DOHH2 (cell line): Measurements from ENCODE around the gene DMD.

Experiments
- H3F3A ChIP-seq: fragments of 200-600 bp; sonication (generic), shearing (Covaris generic); 2 replicates; pipeline ENCODE4 v1.6.0; 2016; ENCODE audit warnings: antibody characterized with exemption, mild to moderate bottlenecking; ENCODE audit not compliant: control insufficient read depth, insufficient read depth
- H3K27ac ChIP-seq: fragments of 200-600 bp; sonication (generic); 2 replicates; pipeline ENCODE4 v1.5.1; 2014; ENCODE audit warnings: low read depth, mild to moderate bottlenecking, low read length, moderate library complexity
- H3K27me3 ChIP-seq: fragments of 200-600 bp; sonication (generic); 2 replicates; pipeline ENCODE4 v1.6.1; 2014; ENCODE audit warnings: mild to moderate bottlenecking, low read length, mixed read lengths; ENCODE audit not compliant: control insufficient read depth
- H3K36me3 ChIP-seq: fragments of 200-600 bp; sonication (generic); 2 replicates; pipeline ENCODE4 v1.6.1; 2014; ENCODE audit warnings: mild to moderate bottlenecking, low read length, moderate library complexity, mixed read lengths; ENCODE audit not compliant: control insufficient read depth
- H3K4me1 ChIP-seq: fragments of 200-600 bp; sonication (generic); 2 replicates; pipeline ENCODE4 v1.6.1; 2014; ENCODE audit warnings: mild to moderate bottlenecking, low read length, mixed read lengths; ENCODE audit not compliant: control insufficient read depth
- H3K4me2 ChIP-seq: fragments of 200-600 bp; sonication (generic); 2 replicates; pipeline ENCODE4 v1.6.0; 2014; ENCODE audit warnings: mild to moderate bottlenecking, low read length, moderate library complexity
- H3K4me3 ChIP-seq: fragments of 200-600 bp; sonication (generic); 2 replicates; pipeline ENCODE4 v1.5.1; 2014; ENCODE audit warnings: mild to moderate bottlenecking, low read length, mixed read lengths
- H3K79me2 ChIP-seq: fragments of 200-600 bp; sonication (generic); 2 replicates; pipeline ENCODE4 v1.6.1; 2014; ENCODE audit warnings: mild to moderate bottlenecking, low read length, mixed read lengths; ENCODE audit not compliant: control insufficient read depth
- H3K9me2 ChIP-seq: fragments of 200-600 bp; sonication (generic); replicated peaks from 2 replicates; pipeline ENCODE4 v1.6.1; 2014; ENCODE audit warnings: mild to moderate bottlenecking, low read length, mixed read lengths; ENCODE audit not compliant: control insufficient read depth
- H3K9me3 ChIP-seq: fragments of 200-600 bp; sonication (generic); 2 replicates; pipeline ENCODE4 v1.6.1; 2014; ENCODE audit warnings: antibody characterized with exemption, low read length, mixed read lengths; ENCODE audit not compliant: control insufficient read depth, insufficient read depth
- H4K20me1 ChIP-seq: fragments of 200-600 bp; sonication (generic); 2 replicates; pipeline ENCODE4 v1.6.0; 2014; ENCODE audit warnings: low read depth, mild to moderate bottlenecking, antibody characterized with exemption, low read length, moderate library complexity; ENCODE audit not compliant: control insufficient read depth, insufficient read depth
- CTCF ChIP-seq: fragments of 200-600 bp; sonication (generic); IDR thresholded peaks from one replicate; pipeline ENCODE4 v1.5.1; 2014; ENCODE audit warnings: antibody characterized with exemption, mild to moderate bottlenecking, low read depth, low read length; ENCODE audit not compliant: poor library complexity, severe bottlenecking
- EZH2phosphoT487 ChIP-seq: fragments of 200-600 bp; sonication (generic); IDR thresholded peaks from 2 replicates; pipeline ENCODE4 v1.6.1; 2017; ENCODE audit warnings: borderline replicate concordance, mild to moderate bottlenecking, antibody characterized with exemption, low read length, moderate library complexity, mixed read lengths

Gene DMD

GRCh38 chrX:31969714-31970113 lies 1241.6 kb downstream of the DMD start:
- Histone ChIP-seq H3K4me3 (no peak overlapping the region), H3K36me3 (no peaks in the 10 kb centered on the region), H3K4me1 (no peaks in the 10 kb centered on the region), H3K9me2 (no peaks in the 10 kb centered on the region), H3K4me2 (no peak overlapping the region), H4K20me1 (no peaks in the 10 kb centered on the region), H3K9me3 (no peaks in the 10 kb centered on the region), H3K27me3 (no peaks in the 10 kb centered on the region), H3K27ac (no peak overlapping the region), H3K79me2 (no peaks in the 10 kb centered on the region), H3F3A (no peaks in the 10 kb centered on the region)
- TF ChIP-seq CTCF: no peak
- no peak for TF ChIP-seq EZH2phosphoT487

GRCh38 chrX:31962256-31962655 lies 1249.1 kb downstream of the DMD start:
- H3K27ac ChIP-seq: no peak overlapping the region
- no peak overlapping the region for H3K4me2 ChIP-seq
- TF ChIP-seq CTCF: no peak
- no peak for TF ChIP-seq EZH2phosphoT487
- no peaks in the 10 kb centered on the region for H3K79me2 ChIP-seq
- H3K4me3 ChIP-seq: no peak overlapping the region
- H3K9me2 ChIP-seq: no peaks in the 10 kb centered on the region
- H3K36me3 ChIP-seq: no peaks in the 10 kb centered on the region
- no peaks in the 10 kb centered on the region for H3K27me3 ChIP-seq
- no peaks in the 10 kb centered on the region for H3K4me1 ChIP-seq
- H3K9me3 ChIP-seq: no peaks in the 10 kb centered on the region
- H3F3A ChIP-seq: no peaks in the 10 kb centered on the region
- no peaks in the 10 kb centered on the region for H4K20me1 ChIP-seq

- Histone ChIP-seq H3K27me3 (no peaks in the 10 kb centered on the region), H3K4me1 (no peaks in the 10 kb centered on the region), H3F3A (no peaks in the 10 kb centered on the region), H3K9me2 (no peaks in the 10 kb centered on the region), H3K9me3 (no peaks in the 10 kb centered on the region), H3K4me3 (no peak overlapping the region), H3K4me2 (no peak overlapping the region), H3K36me3 (no peaks in the 10 kb centered on the region), H4K20me1 (no peaks in the 10 kb centered on the region), H3K27ac (no peak overlapping the region), H3K79me2 (no peaks in the 10 kb centered on the region)
- TF ChIP-seq CTCF (no peak), EZH2phosphoT487 (no peak)
These were observed 1276.4 kb downstream of the DMD start for GRCh38 chrX:31934842-31935370.

- H3K9me3 ChIP-seq: no peaks in the 10 kb centered on the region
- H3K27me3 ChIP-seq: no peaks in the 10 kb centered on the region
- H3K79me2 ChIP-seq: no peaks in the 10 kb centered on the region
- H3F3A ChIP-seq: no peaks in the 10 kb centered on the region
- H3K27ac ChIP-seq: no peak overlapping the region
- H3K9me2 ChIP-seq: no peaks in the 10 kb centered on the region
- no peak overlapping the region for H3K4me3 ChIP-seq
- no peaks in the 10 kb centered on the region for H4K20me1 ChIP-seq
- H3K4me1 ChIP-seq: no peaks in the 10 kb centered on the region
- no peak overlapping the region for H3K4me2 ChIP-seq
- H3K36me3 ChIP-seq: no peaks in the 10 kb centered on the region
- TF ChIP-seq CTCF: no peak
- no peak for TF ChIP-seq EZH2phosphoT487
These were observed 1277.3 kb downstream of the DMD start for GRCh38 chrX:31934015-31934414.
